H1 (cell line): Measurements from ENCODE around the gene PPFIA4. TPM values are rescaled to one million over a fixed set of nuclear protein-coding genes. Genes with fewer than 3 reads are reported as not detected.

Experiments
- EGR1 ChIP-seq: IDR thresholded peaks from 2 replicates; pipeline ENCODE4 v1.6.1; 2011; ENCODE audit warnings: low read depth, low read length, borderline replicate concordance
- EZH2 ChIP-seq: fragments of 200-600 bp; sonication (generic); IDR thresholded peaks from 2 replicates; pipeline ENCODE4 v1.7.1; 2012; ENCODE audit warnings: low read depth, mild to moderate bottlenecking, moderate library complexity, low read length, inconsistent platforms; ENCODE audit not compliant: severe bottlenecking
- HDAC2 ChIP-seq, 2 experiments: fragments of 300-600 bp in 1 of 2; sonication (generic) in 1 of 2; IDR thresholded peaks; 2 replicates each; pipeline ENCODE4 v1.6.1; 2011 to 2012; ENCODE audit warnings: low read depth in 2 of 2, low read length in 2 of 2, mild to moderate bottlenecking in 2 of 2, moderate library complexity in 2 of 2, borderline replicate concordance in 1 of 2, inconsistent platforms in 1 of 2
- KDM4A ChIP-seq: IDR thresholded peaks from one replicate; pipeline ENCODE4 v1.7.1; 2012; ENCODE audit warnings: low read depth, mild to moderate bottlenecking, moderate library complexity, low read length, inconsistent platforms; ENCODE audit not compliant: severe bottlenecking
- KDM5A ChIP-seq: fragments of 200-600 bp; IDR thresholded peaks from 2 replicates; pipeline ENCODE4 v1.7.1; 2012; ENCODE audit warnings: mild to moderate bottlenecking, low read length, inconsistent platforms, mixed read lengths
- POLR2A ChIP-seq, 2 experiments: IDR thresholded peaks; 1 replicate in 1 of 2; 2 replicates in 1 of 2; pipeline ENCODE4 v1.6.1; 2011; ENCODE audit warnings: low read depth in 2 of 2, low read length in 2 of 2, mild to moderate bottlenecking in 2 of 2; ENCODE audit errors: control extremely low read depth in 1 of 2
- RAD21 ChIP-seq, 2 experiments: IDR thresholded peaks in 1 of 2; conservative IDR thresholded peaks in 1 of 2; 2 replicates each; pipeline ENCODE4 v1.6.1; 2011; ENCODE audit warnings: low read depth in 2 of 2, low read length in 2 of 2, improper control_type of control experiment in 1 of 2, inconsistent platforms in 1 of 2, mild to moderate bottlenecking in 1 of 2, moderate library complexity in 1 of 2
- RBBP5 ChIP-seq: IDR thresholded peaks from 2 replicates; pipeline ENCODE4 v1.7.1; 2012; ENCODE audit warnings: low read depth, mild to moderate bottlenecking, inconsistent platforms, low read length, moderate library complexity, borderline replicate concordance
- SIN3A ChIP-seq, 2 experiments: IDR thresholded peaks in 1 of 2; conservative IDR thresholded peaks in 1 of 2; 2 replicates each; pipeline ENCODE4 v1.6.1; 2011 to 2012; ENCODE audit warnings: low read length in 2 of 2, improper control_type of control experiment in 1 of 2, low read depth in 1 of 2, mild to moderate bottlenecking in 1 of 2
- TAF1 ChIP-seq: IDR thresholded peaks from 2 replicates; pipeline ENCODE4 v1.6.1; 2011; ENCODE audit warnings: mild to moderate bottlenecking, low read depth, low read length
- TBP ChIP-seq: IDR thresholded peaks from 2 replicates; pipeline ENCODE4 v1.6.1; 2011; ENCODE audit warnings: low read depth, low read length, improper control_type of control experiment
- polyA plus RNA-seq, 7 experiments: library from polyadenylated mRNA; depleted of rRNA in 3 of 7; stranded (reverse) in 5 of 7; unstranded in 2 of 7; fragments of >200 nt in 5 of 7; fragments of 200-250 nt in 2 of 7; gene quantifications; 1 replicate in 5 of 7; 2 replicates in 1 of 7; 4 replicates in 1 of 7; pipeline versions ENCODE4 v1.2.1 to v1.2.3, GENCODE V29; 2011 to 2013; ENCODE audit warnings: missing spikeins in 2 of 7, mixed read lengths in 2 of 7
- total RNA-seq: library from RNA; stranded (reverse); fragmentation: NEBNext Ultra II Directional; extraction: Animal tissue kit (Norgen Biotek cat#: 25700); gene quantifications from 2 replicates; pipeline ENCODE4 v1.2.1, GENCODE V29; 2021
- TF ChIP-seq, protein P1 (sequence below): IDR thresholded peaks from 2 replicates; pipeline ENCODE4 v1.6.1; 2012; ENCODE audit warnings: inconsistent platforms
- TF ChIP-seq, protein P2 (sequence below): IDR thresholded peaks from 2 replicates; pipeline ENCODE4 v1.6.1; 2012; ENCODE audit warnings: inconsistent platforms

The PPFIA4 gene
- total and polyA plus RNA-seq, 2 of the 8 experiments (the other 6 are each of a cell fraction or from before 2014, with no cell fraction given): 9.0 to 9.9 TPM

DNA sequence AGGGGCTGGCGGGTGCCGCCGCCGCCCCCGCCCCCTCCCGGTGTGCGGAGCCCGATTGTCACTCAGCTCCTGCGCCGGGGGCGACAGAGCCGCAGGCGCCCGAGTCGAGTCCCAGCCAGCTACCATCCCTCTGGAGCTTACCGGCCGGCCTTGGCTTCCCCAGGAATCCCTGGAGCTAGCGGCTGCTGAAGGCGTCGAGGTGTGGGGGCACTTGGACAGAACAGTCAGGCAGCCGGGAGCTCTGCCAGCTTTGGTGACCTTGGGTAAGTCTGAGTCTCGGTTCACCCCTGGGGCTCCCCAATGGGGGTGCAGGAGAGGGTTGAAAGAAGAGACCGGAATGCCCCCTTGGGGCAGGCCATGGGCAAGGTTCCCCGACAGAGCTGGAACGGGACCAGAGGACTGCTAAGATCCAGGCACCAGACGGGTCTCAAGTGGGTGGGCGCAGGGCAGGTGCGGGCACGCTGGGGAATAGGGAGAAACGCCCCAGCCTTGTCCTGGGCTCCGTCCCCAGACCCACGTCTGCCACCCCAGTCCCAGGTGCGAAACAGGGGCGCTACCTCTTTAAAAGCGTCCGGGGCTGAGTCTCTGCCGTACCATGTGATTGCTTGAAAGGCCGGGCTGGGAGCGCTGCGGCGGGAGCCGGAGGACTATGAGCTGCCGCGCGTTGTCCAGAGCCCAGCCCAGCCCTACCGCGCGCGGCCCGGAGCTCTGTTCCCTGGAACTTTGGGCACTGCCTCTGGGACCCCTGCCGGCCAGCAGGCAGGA, 101.6 kb downstream of the PPFIA4 start, which contains the start of gene ADORA1 (continued):
- TF ChIP-seq EGR1: no peak; the same call in 1 of the 2 replicates
- peak; percentile 51 for TF ChIP-seq EZH2
- TF ChIP-seq HDAC2 (IDR thresholded peaks at IDR 0.05; ENCODE audit: borderline replicate concordance in 1 of 2, low read depth in 2 of 2, low read length in 2 of 2): no peak
- 0 out of 4 replicates have a peak, but pooled peaks of 1 of the 2 experiments have one; percentile 53 for TF ChIP-seq SIN3A (conservative IDR thresholded peaks at IDR 0.05 in 1 of 2, IDR thresholded peaks at IDR 0.05 in 1 of 2; ENCODE audit: low read depth in 1 of 2, low read length in 2 of 2)
- TF ChIP-seq KDM5A: no peak
- TF ChIP-seq RAD21 (IDR thresholded peaks at IDR 0.05 in 1 of 2, conservative IDR thresholded peaks at IDR 0.05 in 1 of 2; ENCODE audit: low read depth in 2 of 2, low read length in 2 of 2): peak; percentile 6 to 16; a peak in 2 of 4 replicates
- TF ChIP-seq, protein P1, sequence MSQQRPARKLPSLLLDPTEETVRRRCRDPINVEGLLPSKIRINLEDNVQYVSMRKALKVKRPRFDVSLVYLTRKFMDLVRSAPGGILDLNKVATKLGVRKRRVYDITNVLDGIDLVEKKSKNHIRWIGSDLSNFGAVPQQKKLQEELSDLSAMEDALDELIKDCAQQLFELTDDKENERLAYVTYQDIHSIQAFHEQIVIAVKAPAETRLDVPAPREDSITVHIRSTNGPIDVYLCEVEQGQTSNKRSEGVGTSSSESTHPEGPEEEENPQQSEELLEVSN: peak; percentile 75
- TF ChIP-seq TAF1: 0 out of 2 replicates have a peak, but pooled peaks have one; percentile 24
- TF ChIP-seq TBP: peak; percentile 52; the same call in 1 of the 2 replicates
- TF ChIP-seq, protein P2, sequence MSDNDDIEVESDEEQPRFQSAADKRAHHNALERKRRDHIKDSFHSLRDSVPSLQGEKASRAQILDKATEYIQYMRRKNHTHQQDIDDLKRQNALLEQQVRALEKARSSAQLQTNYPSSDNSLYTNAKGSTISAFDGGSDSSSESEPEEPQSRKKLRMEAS: peak; percentile 86
- 0 out of 3 replicates have a peak, but pooled peaks of 1 of the 2 experiments have one; percentile 31 for TF ChIP-seq POLR2A (IDR thresholded peaks at IDR 0.05; ENCODE audit: control extremely low read depth in 1 of 2, low read depth in 2 of 2, low read length in 2 of 2)
- peak; percentile 86 for TF ChIP-seq KDM4A
- TF ChIP-seq RBBP5: peak; percentile 22; the same call in 1 of the 2 replicates
